Measurements from ENCODE around the gene NUMA1. TPM values are rescaled to one million over a fixed set of nuclear protein-coding genes. Genes with fewer than 3 reads are reported as not detected.

The NUMA1 gene
- total RNA-seq, 2 experiments from 2014 or later, result 148 to 159 TPM

- intact Hi-C loops (cut with micrococcal nuclease; ENCODE audit: unreplicated experiment), result no loop called here
- Histone ChIP-seq H3K27ac (ENCODE audit: low read depth, low read length, poor library complexity, severe bottlenecking) (no peak overlapping the region), H3K79me2 (ENCODE audit: insufficient read depth, low read depth, low read length) (peaks cover 9% of the 10 kb centered on the region; the same call in 1 of the 2 replicates), H3K4me2 (ENCODE audit: low read length) (no peak overlapping the region), H3K4me3 (ENCODE audit: low read depth, low read length, poor library complexity, severe bottlenecking) (no peak overlapping the region), H3K4me1 (ENCODE audit: insufficient read depth, low read length, poor library complexity, severe bottlenecking) (peaks cover 8% of the 10 kb centered on the region), H3K9me3 (ENCODE audit: low read length) (no peaks in the 10 kb centered on the region), H2AFZ (ENCODE audit: low read length) (no peak overlapping the region), H4K20me1 (ENCODE audit: insufficient read depth, low read length) (no peaks in the 10 kb centered on the region), H3K36me3 (ENCODE audit: insufficient read depth, low read length) (peaks cover 63% of the 10 kb centered on the region), H3K9me2 (ENCODE audit: insufficient read depth, low read length) (no peaks in the 10 kb centered on the region)
- TF ChIP-seq EZH2phosphoT487 (IDR thresholded peaks at IDR 0.05; ENCODE audit: borderline replicate concordance, low read depth, low read length) (no peak), CTCF (conservative IDR thresholded peaks at IDR 0.05; ENCODE audit: low read length) (no peak)
- CTCF ChIA-PET (ENCODE audit: unreplicated experiment), result no interaction called here
- POLR2A ChIA-PET, result interaction anchor here (0.5 to 1.5 kb wide), 4 partner anchors 9 to 1054 kb away, joined by 3 to 6 read pairs (median 3); no protein-coding TSS in a partner anchor
- no TSS peak for BruUV-seq (replicated peaks)
- no peak for DNase-seq (ENCODE audit: low spot score)
Observed at GRCh38 chr11:72058416-72059034, 21.8 kb downstream of the NUMA1 start.

DNA sequence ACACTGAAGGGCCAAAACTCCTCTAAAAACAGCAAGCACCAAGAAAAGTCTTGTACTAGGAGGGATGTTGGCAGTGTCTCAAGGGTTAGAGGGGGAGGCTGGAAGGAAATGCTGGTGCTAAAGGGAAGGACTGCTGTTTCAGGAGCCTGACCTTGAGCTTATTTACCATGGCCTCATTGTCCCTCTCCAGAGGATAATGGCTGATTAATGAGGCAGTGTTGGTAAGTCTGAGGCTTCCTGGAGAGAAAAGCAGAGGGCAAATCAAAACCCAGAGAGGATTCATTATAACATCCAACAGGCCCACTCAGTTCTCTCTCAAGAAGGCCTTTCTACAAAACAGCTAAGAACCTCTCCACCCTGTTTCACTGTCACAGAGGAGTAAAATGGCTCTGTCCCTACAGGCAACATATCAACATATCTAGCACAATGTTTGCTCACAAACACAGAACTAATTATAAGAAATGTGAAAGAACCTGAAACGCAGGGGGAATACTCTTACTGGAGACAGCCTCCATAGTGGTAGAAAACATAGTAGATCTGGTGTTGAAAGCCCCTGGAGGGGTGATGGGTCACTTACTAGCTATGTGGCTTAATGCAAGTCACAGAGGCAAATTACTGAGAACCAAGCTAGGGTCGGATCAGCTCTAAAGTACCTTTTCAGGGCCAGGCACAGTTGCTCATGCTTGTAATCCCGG lies 31.4 kb downstream of the NUMA1 start:
- Histone ChIP-seq H3K4me3 (ENCODE audit: low read depth, low read length, poor library complexity, severe bottlenecking) (no peak overlapping the region), H3K4me1 (ENCODE audit: insufficient read depth, low read length, poor library complexity, severe bottlenecking) (peaks cover 5% of the 10 kb centered on the region), H3K4me2 (ENCODE audit: low read length) (no peak overlapping the region), H4K20me1 (ENCODE audit: insufficient read depth, low read length) (peaks cover 14% of the 10 kb centered on the region; the same call in 1 of the 2 replicates), H3K27ac (ENCODE audit: low read depth, low read length, poor library complexity, severe bottlenecking) (no peak overlapping the region), H2AFZ (ENCODE audit: low read length) (no peak overlapping the region), H3K36me3 (ENCODE audit: insufficient read depth, low read length) (peaks cover 36% of the 10 kb centered on the region), H3K9me2 (ENCODE audit: insufficient read depth, low read length) (no peaks in the 10 kb centered on the region), H3K79me2 (ENCODE audit: insufficient read depth, low read depth, low read length) (no peaks in the 10 kb centered on the region; the same call in 1 of the 2 replicates), H3K9me3 (ENCODE audit: low read length) (no peaks in the 10 kb centered on the region)
- BruUV-seq (replicated peaks), result no TSS peak
- CTCF ChIA-PET (ENCODE audit: unreplicated experiment), result no interaction called here
- intact Hi-C loops (cut with micrococcal nuclease; ENCODE audit: unreplicated experiment), result no loop called here
- POLR2A ChIA-PET, result interaction anchor here (0.7 to 1.1 kb wide), 2 partner anchors 9 to 15 kb away, joined by 4 to 6 read pairs; no protein-coding TSS in a partner anchor
- TF ChIP-seq CTCF (conservative IDR thresholded peaks at IDR 0.05; ENCODE audit: low read length) (no peak), EZH2phosphoT487 (IDR thresholded peaks at IDR 0.05; ENCODE audit: borderline replicate concordance, low read depth, low read length) (no peak)
- no peak for DNase-seq (ENCODE audit: low spot score)

- no peak for DNase-seq (ENCODE audit: low spot score)
- Histone ChIP-seq H3K9me2 (ENCODE audit: insufficient read depth, low read length) (no peaks in the 10 kb centered on the region), H3K79me2 (ENCODE audit: insufficient read depth, low read depth, low read length) (peaks cover 12% of the 10 kb centered on the region; the same call in 1 of the 2 replicates), H3K4me3 (ENCODE audit: low read depth, low read length, poor library complexity, severe bottlenecking) (no peak overlapping the region), H3K4me2 (ENCODE audit: low read length) (no peak overlapping the region), H2AFZ (ENCODE audit: low read length) (no peak overlapping the region), H3K9me3 (ENCODE audit: low read length) (no peaks in the 10 kb centered on the region), H4K20me1 (ENCODE audit: insufficient read depth, low read length) (peaks cover 13% of the 10 kb centered on the region), H3K36me3 (ENCODE audit: insufficient read depth, low read length) (peaks cover 24% of the 10 kb centered on the region), H3K27ac (ENCODE audit: low read depth, low read length, poor library complexity, severe bottlenecking) (no peak overlapping the region), H3K4me1 (ENCODE audit: insufficient read depth, low read length, poor library complexity, severe bottlenecking) (peaks cover 25% of the 10 kb centered on the region)
- POLR2A ChIA-PET, result no interaction called here
- intact Hi-C loops (cut with micrococcal nuclease; ENCODE audit: unreplicated experiment), result no loop called here
- BruUV-seq (replicated peaks), result no TSS peak
- CTCF ChIA-PET (ENCODE audit: unreplicated experiment), result no interaction called here
- no peak for TF ChIP-seq EZH2phosphoT487 (IDR thresholded peaks at IDR 0.05; ENCODE audit: borderline replicate concordance, low read depth, low read length)
Observed at GRCh38 chr11:72045849-72046248, 34.5 kb downstream of the NUMA1 start.

Data from OCI-LY7 (cell line).